ENCODE measurements around the gene DISC1. TPM values are rescaled to one million over a fixed set of nuclear protein-coding genes. Genes with fewer than 3 reads are reported as not detected.
"Not testable (repeated sequence)": the region's sequence is repeated elsewhere in the genome, so short reads cannot be mapped to it uniquely, and the experiment has no call there.

DISC1 gene
- total RNA-seq, 2 experiments from 2014 or later: 3.5 to 5.0 TPM

DNA sequence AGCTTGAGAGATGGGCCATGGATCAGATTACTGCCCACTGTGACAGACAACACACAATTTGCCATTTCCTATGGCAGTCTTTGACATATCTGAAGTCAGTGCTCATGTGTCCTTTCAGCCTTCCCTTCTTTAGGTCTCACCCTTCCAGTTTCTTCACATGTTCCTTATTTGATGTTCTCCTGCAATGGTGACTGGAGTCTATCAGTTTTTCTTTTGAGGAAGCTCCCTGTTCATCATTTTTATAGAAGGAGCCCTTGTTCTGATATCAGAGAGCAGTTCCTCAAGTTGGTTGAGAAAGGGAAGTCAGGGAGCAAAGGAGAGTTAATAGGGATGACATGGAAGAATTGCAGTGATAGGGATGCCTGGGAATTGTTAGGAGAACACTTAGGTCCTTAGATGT is 42.2 kb downstream of the DISC1 start:
- DNase-seq: no peak
- intact Hi-C loops (cut with micrococcal nuclease): no loop called here
- no peak for ATAC-seq

DNA sequence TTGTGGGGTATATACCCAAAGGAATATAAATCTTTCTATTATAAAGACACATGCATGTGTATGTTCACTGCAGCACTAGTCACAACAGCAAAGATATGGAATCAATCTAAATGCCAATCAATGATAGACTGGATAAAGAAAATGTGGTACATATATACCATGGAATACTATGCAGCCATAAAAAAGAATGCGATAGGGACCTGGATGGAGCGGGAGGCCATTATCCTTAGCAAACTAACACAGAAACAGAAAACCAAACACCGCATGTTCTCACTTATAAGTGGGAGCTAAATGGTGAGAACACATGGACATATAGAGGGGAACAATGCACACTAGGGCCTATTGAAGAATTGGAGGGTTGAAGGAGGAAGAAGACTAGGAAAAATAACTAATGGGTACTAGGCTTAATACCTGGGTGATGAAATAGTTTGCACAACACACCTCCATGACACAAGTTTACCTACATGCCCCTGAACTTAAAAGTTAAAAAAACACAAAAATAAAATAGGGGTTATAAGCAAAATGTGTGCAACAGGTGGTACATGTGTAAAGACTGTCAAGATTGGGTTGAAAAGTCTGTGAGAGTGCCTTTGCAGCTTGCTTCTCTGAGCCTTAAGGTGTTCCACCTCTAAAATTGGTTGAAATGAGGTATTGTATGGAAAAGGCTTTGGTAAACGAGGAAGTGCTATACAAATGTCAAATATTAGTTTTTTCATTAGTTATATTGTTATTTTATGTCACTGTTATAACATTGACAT is 43.5 kb downstream of the DISC1 start:
- H3K36me3 Mint-ChIP-seq (ENCODE audit: low read depth); H3K4me3 Mint-ChIP-seq; DNase-seq; H3K27me3 Mint-ChIP-seq; intact Hi-C loops (cut with micrococcal nuclease); CTCF ChIA-PET; ATAC-seq; H3K27ac Mint-ChIP-seq; POLR2A ChIA-PET: not testable (repeated sequence)
- Mint-ChIP-seq H3K9me3 (peaks cover 19% of the 10 kb centered on the region), H3K4me1 (ENCODE audit: low read depth) (peaks cover 27% of the 10 kb centered on the region)

More for the DNA sequence above, 42.2 kb downstream of the DISC1 start:
- H3K27ac Mint-ChIP-seq: no peak overlapping the region
- H3K36me3 Mint-ChIP-seq (ENCODE audit: low read depth): peaks cover 5% of the 10 kb centered on the region
- peaks cover 17% of the 10 kb centered on the region for H3K4me1 Mint-ChIP-seq (ENCODE audit: low read depth)
- H3K9me3 Mint-ChIP-seq: peaks cover 19% of the 10 kb centered on the region
- ChIA-PET POLR2A (interaction anchor here (0.6 kb wide), 1 partner anchor 363 kb away, joined by 4 read pairs; no protein-coding TSS in a partner anchor), CTCF (interaction anchor here (0.8 to 1.0 kb wide), 2 partner anchors 9 to 24 kb away, joined by 3 read pairs; no protein-coding TSS in a partner anchor)
- H3K4me3 Mint-ChIP-seq: no peak overlapping the region
- H3K27me3 Mint-ChIP-seq: no peaks in the 10 kb centered on the region
- TF ChIP-seq, protein P1, sequence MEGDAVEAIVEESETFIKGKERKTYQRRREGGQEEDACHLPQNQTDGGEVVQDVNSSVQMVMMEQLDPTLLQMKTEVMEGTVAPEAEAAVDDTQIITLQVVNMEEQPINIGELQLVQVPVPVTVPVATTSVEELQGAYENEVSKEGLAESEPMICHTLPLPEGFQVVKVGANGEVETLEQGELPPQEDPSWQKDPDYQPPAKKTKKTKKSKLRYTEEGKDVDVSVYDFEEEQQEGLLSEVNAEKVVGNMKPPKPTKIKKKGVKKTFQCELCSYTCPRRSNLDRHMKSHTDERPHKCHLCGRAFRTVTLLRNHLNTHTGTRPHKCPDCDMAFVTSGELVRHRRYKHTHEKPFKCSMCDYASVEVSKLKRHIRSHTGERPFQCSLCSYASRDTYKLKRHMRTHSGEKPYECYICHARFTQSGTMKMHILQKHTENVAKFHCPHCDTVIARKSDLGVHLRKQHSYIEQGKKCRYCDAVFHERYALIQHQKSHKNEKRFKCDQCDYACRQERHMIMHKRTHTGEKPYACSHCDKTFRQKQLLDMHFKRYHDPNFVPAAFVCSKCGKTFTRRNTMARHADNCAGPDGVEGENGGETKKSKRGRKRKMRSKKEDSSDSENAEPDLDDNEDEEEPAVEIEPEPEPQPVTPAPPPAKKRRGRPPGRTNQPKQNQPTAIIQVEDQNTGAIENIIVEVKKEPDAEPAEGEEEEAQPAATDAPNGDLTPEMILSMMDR (IDR thresholded peaks at IDR 0.05): no peak

DNA sequence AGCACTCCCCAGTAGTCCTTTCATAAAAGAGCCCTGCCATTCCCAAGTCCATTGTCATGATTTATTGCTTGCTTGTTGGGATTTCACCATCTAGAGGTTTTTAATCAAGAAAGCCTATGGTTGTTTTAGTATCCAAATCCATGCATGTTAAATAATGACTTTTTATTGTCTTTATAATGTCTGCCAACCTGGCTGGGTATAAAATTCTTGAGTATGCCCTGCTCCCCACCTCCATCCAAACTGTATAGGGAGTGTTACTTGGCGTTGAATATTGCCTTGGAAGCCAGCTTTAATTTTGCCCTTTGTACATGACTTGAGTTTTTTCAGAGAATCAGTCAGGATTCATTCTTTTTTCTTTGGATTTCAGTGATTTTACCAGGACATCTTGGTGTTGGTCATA is 44.2 kb downstream of the DISC1 start:
- intact Hi-C loops (cut with micrococcal nuclease): no loop called here
- H3K36me3 Mint-ChIP-seq (ENCODE audit: low read depth): peaks cover 5% of the 10 kb centered on the region
- H3K27ac Mint-ChIP-seq: no peak overlapping the region
- ChIA-PET POLR2A (no interaction called here), CTCF (interaction anchor here (0.6 to 0.7 kb wide), 2 partner anchors 23 to 198 kb away, joined by 3 read pairs; no protein-coding TSS in a partner anchor)
- DNase-seq (no peak), ATAC-seq (no peak)
- peaks cover 19% of the 10 kb centered on the region for H3K9me3 Mint-ChIP-seq
- H3K4me1 Mint-ChIP-seq (ENCODE audit: low read depth): peaks cover 33% of the 10 kb centered on the region
- H3K27me3 Mint-ChIP-seq: no peaks in the 10 kb centered on the region
- H3K4me3 Mint-ChIP-seq: no peak overlapping the region
- TF ChIP-seq, protein P1 (IDR thresholded peaks at IDR 0.05): no peak

DNA sequence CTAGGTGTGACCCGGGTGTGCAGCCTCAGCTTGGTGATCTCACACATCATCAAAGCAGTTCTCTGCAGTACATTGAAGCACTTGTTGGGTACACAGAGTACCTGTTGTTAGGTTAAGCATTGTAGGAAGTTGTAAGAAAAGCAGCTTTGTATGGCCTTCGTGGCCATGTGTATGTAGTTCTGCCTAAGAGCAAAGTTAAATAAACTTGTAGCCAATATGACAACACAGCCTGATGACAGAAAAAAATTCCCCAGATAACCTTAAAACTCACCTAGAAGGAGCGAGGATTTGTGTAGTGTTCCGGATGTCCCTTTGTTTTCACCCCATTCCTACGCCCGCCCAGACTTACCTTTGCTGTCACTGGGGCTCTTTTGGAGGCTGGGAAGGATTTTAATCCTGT is 48.0 kb downstream of the DISC1 start:
- DNase-seq (no peak), ATAC-seq (no peak)
- TF ChIP-seq, protein P1 (IDR thresholded peaks at IDR 0.05): no peak
- H3K27me3 Mint-ChIP-seq: no peaks in the 10 kb centered on the region
- intact Hi-C loops (cut with micrococcal nuclease): no loop called here
- ChIA-PET CTCF (interaction anchor here (0.7 to 0.8 kb wide), 2 partner anchors 82 to 184 kb away, joined by 3 to 4 read pairs; no protein-coding TSS in a partner anchor), POLR2A (no interaction called here)
- no peak overlapping the region for H3K4me3 Mint-ChIP-seq
- H3K36me3 Mint-ChIP-seq (ENCODE audit: low read depth): no peaks in the 10 kb centered on the region
- peaks cover 14% of the 10 kb centered on the region for H3K9me3 Mint-ChIP-seq
- H3K4me1 Mint-ChIP-seq (ENCODE audit: low read depth): peaks cover 20% of the 10 kb centered on the region
- H3K27ac Mint-ChIP-seq: no peak overlapping the region

DNA sequence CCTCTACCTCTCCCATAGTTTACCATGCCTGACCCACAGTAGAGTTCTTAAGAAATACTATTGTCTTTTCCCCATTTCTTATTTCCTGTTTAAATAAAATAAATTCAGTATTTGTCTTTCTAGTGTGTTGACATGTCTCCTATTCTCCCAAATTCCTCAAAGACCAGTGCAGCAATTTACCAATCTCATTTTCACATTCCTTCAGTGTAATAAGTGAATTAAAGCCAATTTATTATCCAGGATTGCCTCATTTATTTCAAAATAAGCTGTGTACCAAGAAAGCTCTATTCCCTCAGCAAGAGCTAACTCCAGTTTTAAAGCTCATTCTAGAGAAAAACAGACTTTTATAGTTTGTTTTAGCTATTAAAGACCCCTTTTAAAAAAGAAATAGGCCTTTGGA is 49.9 kb downstream of the DISC1 start:
- Mint-ChIP-seq H3K27me3 (no peaks in the 10 kb centered on the region), H3K9me3 (no peaks in the 10 kb centered on the region), H3K4me3 (no peak overlapping the region), H3K4me1 (ENCODE audit: low read depth) (peaks cover 22% of the 10 kb centered on the region), H3K27ac (no peak overlapping the region), H3K36me3 (ENCODE audit: low read depth) (no peaks in the 10 kb centered on the region)
- POLR2A ChIA-PET: no interaction called here
- intact Hi-C loops (cut with micrococcal nuclease): no loop called here
- TF ChIP-seq, protein P1 (IDR thresholded peaks at IDR 0.05): no peak
- no peak for ATAC-seq
- DNase-seq: no peak
- CTCF ChIA-PET: no interaction called here

Data from activated CD8-positive, alpha-beta T cell treated with anti-CD3 and anti-CD28 coated beads for 36 hours (primary cell).